Mucosa of descending colon (tissue), 3 donors: ENCODE data around the gene MUC4. TPM values are rescaled to one million over a fixed set of nuclear protein-coding genes. Genes with fewer than 3 reads are reported as not detected.
"Not testable (repeated sequence)": the region's sequence is repeated elsewhere in the genome, so short reads cannot be mapped to it uniquely, and the experiment has no call there.

ENCODE experiments used
- ATAC-seq: fragments of 200-7000 bp; cut with Tn5 transposase; one replicate; pipeline ENCODE4 v1.9.1; 2020; ENCODE audit warnings: mild to moderate bottlenecking, moderate library complexity
- DNase-seq, 3 donors: peaks; one replicate each; pipeline ENCODE4 v3.0.0-alpha.2; 2020
- H3K36me3 ChIP-seq: fragments of 200-600 bp; one replicate; pipeline ENCODE4 v1.8.0; 2021; ENCODE audit warnings: low read depth, mild to moderate bottlenecking
- H3K4me1 ChIP-seq: fragments of 200-600 bp; one replicate; pipeline ENCODE4 v1.8.0; 2021; ENCODE audit warnings: low read depth, mild to moderate bottlenecking
- H3K4me3 ChIP-seq: fragments of 200-600 bp; one replicate; pipeline ENCODE4 v1.8.0; 2021; ENCODE audit warnings: mild to moderate bottlenecking
- H3K9me3 ChIP-seq: fragments of 200-600 bp; one replicate; pipeline ENCODE4 v1.8.0; 2021; ENCODE audit warnings: mild to moderate bottlenecking
- intact Hi-C, 2 donors: fragments of 100-400 bp; cut with DNase I in 1 of 2; cut with micrococcal nuclease in 1 of 2; formaldehyde crosslinking; loops; one replicate each; pipeline versions ENCODE4 v1.11.0 to v1.11.1; 2022; cut with DNase I, micrococcal nuclease
- total RNA-seq, 3 donors: library from RNA; stranded (reverse); fragmentation: NEBNext Ultra II Directional in 2 of 3; extraction: Animal tissue kit (Norgen Biotek cat#: 25700) in 2 of 3; gene quantifications; one replicate each; pipeline versions ENCODE4 v1.2.1 to v1.2.4, GENCODE V29; 2021 to 2023
- TF ChIP-seq, protein P1 (sequence below): fragments of 200-600 bp; IDR thresholded peaks from one replicate; pipeline ENCODE4 v1.8.0; 2022; ENCODE audit warnings: antibody characterized with exemption, mild to moderate bottlenecking
- donor health status: DM: no; HTN: no; CAD: no; lungs with moderate emphysema.
- donor health status: DM: no; HTN: no; CAD: no.
- donor health status: DM: no; HTN: yes; CAD: no.

The MUC4 gene
- total RNA-seq, 3 donors from 2014 or later, result 170 to 415 (median 318) TPM

DNA sequence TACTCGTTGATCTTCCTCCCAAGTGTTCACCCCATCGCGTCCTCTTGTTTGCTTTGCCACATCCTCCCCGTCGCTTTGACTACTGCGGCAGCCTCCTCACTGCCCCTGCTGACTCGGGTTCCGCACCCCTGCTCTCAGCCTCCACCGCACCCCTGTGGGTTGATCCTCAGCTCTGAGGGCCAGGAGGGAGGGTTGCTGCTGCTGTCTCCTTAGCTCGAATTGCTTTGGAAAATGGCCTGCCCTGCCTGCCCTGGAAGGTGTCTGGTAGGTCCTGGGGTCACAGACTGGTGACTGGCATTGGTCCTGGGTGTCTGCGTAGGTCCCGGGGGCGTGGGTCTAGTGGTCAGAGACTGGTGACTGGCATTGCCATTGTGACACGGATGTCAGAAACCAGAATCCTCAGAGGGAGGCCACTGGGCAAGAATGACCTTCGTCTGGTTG, 9.4 kb downstream of the MUC4 start:
- H3K4me1 ChIP-seq, result peaks cover 44% of the 10 kb centered on the region

DNA sequence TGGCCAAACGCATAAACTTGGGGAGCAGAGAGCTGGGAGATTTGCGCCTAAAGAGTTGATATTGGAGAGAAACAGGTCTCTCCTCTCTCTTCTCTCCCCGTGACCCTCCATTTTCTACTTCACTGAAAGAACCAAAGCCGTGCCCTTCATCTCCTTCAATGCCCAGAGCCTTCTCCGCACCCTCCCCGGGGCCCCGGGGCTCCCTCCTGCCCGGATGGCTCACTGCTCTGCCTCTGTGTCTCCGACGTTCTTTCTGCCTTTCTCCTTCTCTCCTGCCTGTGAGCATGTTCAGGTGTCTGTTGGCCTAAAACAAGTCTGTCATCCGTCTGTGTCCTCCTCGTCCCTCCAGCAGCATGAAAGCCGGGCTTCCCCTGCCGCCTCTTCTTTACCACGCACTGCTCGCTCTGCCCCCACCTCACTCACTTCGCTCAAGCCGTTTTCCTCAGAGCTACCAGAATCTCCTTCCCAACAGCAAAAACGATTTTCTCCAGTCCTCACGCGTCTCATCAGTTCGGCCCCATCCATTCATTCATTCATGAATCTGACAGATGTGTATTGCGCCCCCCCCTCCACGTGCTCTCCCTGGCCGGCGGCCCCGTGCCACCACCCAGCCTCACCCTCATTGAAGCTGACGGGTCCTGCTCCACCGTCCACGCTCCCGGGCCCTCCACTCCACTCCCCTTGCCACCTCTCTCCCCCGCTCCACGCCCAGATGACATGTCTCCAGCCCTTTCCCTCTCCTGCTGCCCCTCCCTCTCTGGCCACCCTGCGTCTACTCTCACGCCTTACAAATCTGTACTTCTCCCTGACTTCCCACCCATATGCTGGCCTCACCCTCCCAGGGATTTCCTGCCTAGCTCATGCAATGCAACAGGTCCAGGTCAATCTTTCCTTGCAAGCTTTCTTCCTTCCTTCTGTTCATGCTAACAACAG, 10.2 kb downstream of the MUC4 start:
- H3K9me3 ChIP-seq, result no peaks in the 10 kb centered on the region
- no peaks in the 10 kb centered on the region for H3K36me3 ChIP-seq
- H3K4me1 ChIP-seq, result peaks cover 39% of the 10 kb centered on the region
- no peak overlapping the region for H3K4me3 ChIP-seq
- TF ChIP-seq, protein P1, sequence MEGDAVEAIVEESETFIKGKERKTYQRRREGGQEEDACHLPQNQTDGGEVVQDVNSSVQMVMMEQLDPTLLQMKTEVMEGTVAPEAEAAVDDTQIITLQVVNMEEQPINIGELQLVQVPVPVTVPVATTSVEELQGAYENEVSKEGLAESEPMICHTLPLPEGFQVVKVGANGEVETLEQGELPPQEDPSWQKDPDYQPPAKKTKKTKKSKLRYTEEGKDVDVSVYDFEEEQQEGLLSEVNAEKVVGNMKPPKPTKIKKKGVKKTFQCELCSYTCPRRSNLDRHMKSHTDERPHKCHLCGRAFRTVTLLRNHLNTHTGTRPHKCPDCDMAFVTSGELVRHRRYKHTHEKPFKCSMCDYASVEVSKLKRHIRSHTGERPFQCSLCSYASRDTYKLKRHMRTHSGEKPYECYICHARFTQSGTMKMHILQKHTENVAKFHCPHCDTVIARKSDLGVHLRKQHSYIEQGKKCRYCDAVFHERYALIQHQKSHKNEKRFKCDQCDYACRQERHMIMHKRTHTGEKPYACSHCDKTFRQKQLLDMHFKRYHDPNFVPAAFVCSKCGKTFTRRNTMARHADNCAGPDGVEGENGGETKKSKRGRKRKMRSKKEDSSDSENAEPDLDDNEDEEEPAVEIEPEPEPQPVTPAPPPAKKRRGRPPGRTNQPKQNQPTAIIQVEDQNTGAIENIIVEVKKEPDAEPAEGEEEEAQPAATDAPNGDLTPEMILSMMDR, result no peak
- intact Hi-C loops, result no loop called here
- ATAC-seq (peak; percentile 3), DNase-seq (peak in 2 of 3 donors; percentile 45 to 57)

More for the DNA sequence above, 9.4 kb downstream of the MUC4 start:
- ATAC-seq (no peak), DNase-seq (peak in 1 of 3 donors; percentile 45)
- no peak overlapping the region for H3K4me3 ChIP-seq
- intact Hi-C loops, result no loop called here
- no peaks in the 10 kb centered on the region for H3K36me3 ChIP-seq
- TF ChIP-seq, protein P1, result no peak
- H3K9me3 ChIP-seq, result no peaks in the 10 kb centered on the region

DNA sequence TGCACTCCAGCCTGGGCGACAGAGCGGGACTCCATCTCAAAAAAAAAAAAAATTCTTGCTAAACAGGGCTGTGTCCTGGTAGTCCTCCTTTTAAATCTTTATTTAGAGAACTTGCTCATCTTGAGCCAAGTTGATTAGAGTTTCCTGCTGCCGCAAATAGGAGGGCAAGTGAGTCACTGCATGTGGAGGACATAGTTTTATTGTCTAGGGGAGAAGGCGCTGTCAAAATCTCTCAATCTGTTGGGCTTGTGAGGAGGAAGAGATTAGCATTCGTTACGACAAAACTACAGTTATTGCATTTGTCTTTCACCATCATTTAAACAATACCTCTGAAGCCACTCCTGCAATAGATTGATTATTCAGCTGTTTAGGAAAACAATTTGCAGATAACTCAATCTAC, 11.5 kb downstream of the MUC4 start:
- intact Hi-C loops, result no loop called here
- no peak for DNase-seq
- ATAC-seq, result no peak

DNA sequence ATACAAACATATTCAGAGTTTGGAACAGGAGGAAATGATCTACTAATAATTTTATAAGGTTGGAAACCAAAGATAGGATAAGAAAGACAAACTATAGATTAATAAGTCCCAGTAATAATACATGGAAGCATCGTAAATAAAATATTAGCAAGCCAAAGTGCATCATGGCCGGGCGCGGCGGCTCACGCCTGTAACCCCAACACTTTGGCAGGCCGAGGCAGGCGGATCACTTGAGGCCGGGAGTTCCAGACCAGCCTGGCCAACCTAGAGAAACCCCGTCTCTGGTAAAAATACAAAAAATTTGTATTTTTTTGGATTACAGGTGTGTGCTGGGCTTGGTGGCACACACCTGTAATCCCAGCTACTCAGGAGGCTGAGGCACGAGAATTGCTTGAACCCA, 14.9 kb downstream of the MUC4 start:
- DNase-seq (no peak), ATAC-seq (no peak)
- Histone ChIP-seq H3K4me3 (no peak overlapping the region), H3K36me3 (no peaks in the 10 kb centered on the region), H3K4me1 (peaks cover under 1% of the 10 kb centered on the region), H3K9me3 (no peaks in the 10 kb centered on the region)
- intact Hi-C loops, result no loop called here
- TF ChIP-seq, protein P1, result no peak

More for the DNA sequence above, 11.5 kb downstream of the MUC4 start:
- H3K9me3 ChIP-seq, result no peaks in the 10 kb centered on the region
- TF ChIP-seq, protein P1, result no peak
- no peaks in the 10 kb centered on the region for H3K36me3 ChIP-seq
- no peak overlapping the region for H3K4me3 ChIP-seq
- peaks cover 33% of the 10 kb centered on the region for H3K4me1 ChIP-seq

DNA sequence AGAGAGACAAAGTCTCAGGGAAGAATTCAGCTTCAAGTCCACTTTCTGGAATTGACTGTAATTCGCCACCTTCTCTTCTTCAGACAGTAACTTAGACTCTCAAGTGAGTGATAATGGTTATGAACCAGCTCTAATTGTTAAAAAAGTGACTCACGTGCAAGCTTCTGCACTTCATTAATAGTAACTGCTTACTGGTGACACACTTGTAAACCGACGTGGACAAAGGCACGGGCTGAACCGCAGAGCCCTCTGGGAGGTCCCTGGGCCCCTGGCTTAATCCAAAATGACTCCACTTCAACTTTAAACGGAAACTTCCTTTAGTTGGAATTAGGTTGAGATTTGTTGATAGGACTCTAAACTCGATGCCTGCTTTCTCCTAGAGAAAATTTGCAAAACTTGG, 17.0 kb downstream of the MUC4 start:
- TF ChIP-seq, protein P1, result no peak
- DNase-seq (no peak), ATAC-seq (no peak)
- H3K4me1 ChIP-seq, result no peaks in the 10 kb centered on the region
- no peaks in the 10 kb centered on the region for H3K36me3 ChIP-seq
- H3K4me3 ChIP-seq, result no peak overlapping the region
- intact Hi-C loops, result no loop called here
- no peaks in the 10 kb centered on the region for H3K9me3 ChIP-seq

DNA sequence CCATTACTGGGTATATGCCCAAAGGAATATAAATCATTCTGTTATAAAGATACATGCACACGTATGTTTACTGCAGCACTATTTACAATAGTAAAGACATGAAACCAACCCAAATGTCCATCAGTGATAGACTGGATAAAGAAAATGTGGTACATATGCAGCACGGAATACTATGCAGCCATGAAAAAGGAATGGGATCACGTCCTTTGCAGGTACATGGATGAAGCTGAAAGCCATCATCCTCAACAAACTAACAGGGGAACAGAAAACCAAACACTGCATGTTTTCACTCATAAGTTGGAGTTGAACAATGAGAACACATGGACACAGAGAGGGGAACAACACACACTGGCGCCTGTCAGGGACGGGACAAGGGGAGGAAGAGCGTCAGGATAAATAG, 19.1 kb downstream of the MUC4 start:
- DNase-seq, H3K4me1 ChIP-seq, ATAC-seq, intact Hi-C loops, H3K9me3 ChIP-seq, H3K4me3 ChIP-seq, H3K36me3 ChIP-seq: not testable (repeated sequence)
